Psoas muscle (tissue), 8 donors: ENCODE measurements around the gene OR6C2. TPM values are rescaled to one million over a fixed set of nuclear protein-coding genes. Genes with fewer than 3 reads are reported as not detected.
"Not testable (repeated sequence)": the region's sequence is repeated elsewhere in the genome, so short reads cannot be mapped to it uniquely, and the experiment has no call there.

ENCODE experiments used
- ATAC-seq, 4 donors: fragments of 200-7000 bp; cut with Tn5 transposase; one replicate each; pipeline ENCODE4 v1.9.1; 2020; ENCODE audit warnings: moderate library complexity in 3 of 4, mild to moderate bottlenecking in 2 of 4
- DNase-seq, 2 donors: peaks; one replicate each; pipeline ENCODE4 v3.0.0-alpha.2; 2020
- H3K27ac ChIP-seq: fragments of 200-600 bp; one replicate; pipeline ENCODE4 v1.8.0; 2022
- H3K27me3 ChIP-seq, 3 donors: fragments of 200-600 bp in 1 of 3; one replicate each; pipeline versions ENCODE4 v1.6.1 to v1.8.0; 2013 to 2022; ENCODE audit warnings: low read length in 2 of 3, mild to moderate bottlenecking in 2 of 3, moderate library complexity in 1 of 3; ENCODE audit not compliant: insufficient read depth in 3 of 3
- H3K36me3 ChIP-seq, 2 donors: fragments of 200-600 bp in 1 of 2; one replicate each; pipeline versions ENCODE4 v1.6.1 to v1.8.0; 2013 to 2022; ENCODE audit warnings: low read depth in 1 of 2, mild to moderate bottlenecking in 1 of 2, moderate library complexity in 1 of 2; ENCODE audit not compliant: insufficient read depth in 1 of 2
- H3K4me1 ChIP-seq: fragments of 200-600 bp; one replicate; pipeline ENCODE4 v1.8.0; 2022
- H3K4me3 ChIP-seq: fragments of 200-600 bp; one replicate; pipeline ENCODE4 v1.8.0; 2022; ENCODE audit warnings: mild to moderate bottlenecking
- H3K9me3 ChIP-seq: fragments of 200-600 bp; one replicate; pipeline ENCODE4 v1.8.0; 2022
- CTCF ChIP-seq: fragments of 200-600 bp; IDR thresholded peaks from one replicate; pipeline ENCODE4 v1.8.0; 2022; ENCODE audit warnings: antibody characterized with exemption
- WGBS, 3 donors: extraction: QIAGEN DNeasy Blood & Tissue Kit; methylation state at CpG; one replicate each; pipeline versions ENCODE4 v1.1.6 to v1.1.7; 2013; 5-methylcytosine and 5-hydroxymethylcytosine counted together
- intact Hi-C, 2 donors: fragments of 100-400 bp; cut with DNase I; formaldehyde crosslinking; loops; one replicate each; pipeline versions ENCODE4 v1.11.0 to v1.14.2; 2022
- long read RNA-seq, 2 donors: library from polyadenylated mRNA; unstranded; transcript quantifications; one replicate each; pipeline ENCODE4 v2.0.0, GENCODE V29; 2021
- polyA plus RNA-seq, 3 donors: library from polyadenylated mRNA; stranded (reverse); fragments of 200-250 nt; gene quantifications; one replicate each; pipeline ENCODE4 v1.2.3, GENCODE V29; 2013
- total RNA-seq, 4 donors: library from RNA; stranded (reverse); fragmentation: NEBNext Ultra II Directional in 2 of 4; extraction: Animal tissue kit (Norgen Biotek cat#: 25700) in 2 of 4; gene quantifications; one replicate each; pipeline versions ENCODE4 v1.2.1 to v1.2.4, GENCODE V29; 2021 to 2023
- donor health status: healthy with polysubstance abuse.
- donor health status: DM: no; HTN: no; CAD: no; lungs with moderate emphysema.
- donor health status: Bipolar disorder and iron deficiency.
- donor health status: healthy.
- donor health status: DM: yes; HTN: yes; CAD: no.
- donor health status: DM: no; HTN: no; CAD: no.
- donor health status: DM: no; HTN: no; CAD: no.
- donor health status: DM: yes; HTN: yes; CAD: no.

The OR6C2 gene
- total RNA-seq, result not detected
- not detected for polyA plus RNA-seq
- long read RNA-seq, donor 1, result 0 reads
- long read RNA-seq, donor 2, result 0 reads

- ATAC-seq (no peak), DNase-seq (no peak)
- intact Hi-C loops, result no loop called here
- Histone ChIP-seq H3K9me3 (peaks cover 6% of the 10 kb centered on the region), H3K4me3 (no peak within 1 kb of the TSS), H3K27me3 (no peaks in the 10 kb centered on the region), H3K27ac (no peak within 1 kb of the TSS), H3K36me3 (no peaks in the 10 kb centered on the region), H3K4me1 (no peaks in the 10 kb centered on the region)
- WGBS, 3 donors, result 57 to 64% (median 62%) methylated on average over 2 of the region's 2 CpGs
- TF ChIP-seq CTCF, result no peak
Measured at GRCh38 chr12:55443776-55444175, at the start of gene OR6C2. Gene OR6C2 (plus strand): TSS chr12:55444076. CDS start chr12:55452214, 8,138 bp downstream.

GRCh38 chr12:55396326-55396725 lies 47.5 kb upstream of the OR6C2 start:
- TF ChIP-seq CTCF, result no peak

GRCh38 chr12:55400229-55400628 lies 43.6 kb upstream of the OR6C2 start, which contains the start of gene OR6C65:
Gene OR6C65 (plus strand): TSS chr12:55400529. CDS start chr12:55400529, 0 bp downstream.
- no peaks in the 10 kb centered on the region for H3K4me1 ChIP-seq
- DNase-seq, result no peak
- 89 to 92% (median 91%) methylated on average over 1 of the region's 1 CpG for WGBS, 3 donors
- no peak for TF ChIP-seq CTCF
- intact Hi-C loops, result no loop called here
- no peaks in the 10 kb centered on the region for H3K9me3 ChIP-seq
- H3K27me3 ChIP-seq, result no peaks in the 10 kb centered on the region
- H3K36me3 ChIP-seq, result no peaks in the 10 kb centered on the region
- no peak within 1 kb of the TSS for H3K4me3 ChIP-seq
- H3K27ac ChIP-seq, result no peak within 1 kb of the TSS
- ATAC-seq, result no peak

More at GRCh38 chr12:55396326-55396725, 47.5 kb upstream of the OR6C2 start:
- Histone ChIP-seq H3K27ac (no peak overlapping the region), H3K9me3 (no peaks in the 10 kb centered on the region), H3K36me3 (no peaks in the 10 kb centered on the region), H3K4me1 (no peaks in the 10 kb centered on the region), H3K4me3 (no peak overlapping the region), H3K27me3 (no peaks in the 10 kb centered on the region)
- intact Hi-C loops, result no loop called here
- ATAC-seq, result no peak
- 63 to 78% (median 76%) methylated on average over 1 of the region's 1 CpG for WGBS, 3 donors
- no peak for DNase-seq

- Histone ChIP-seq H3K4me3 (no peak overlapping the region), H3K27me3 (no peaks in the 10 kb centered on the region), H3K4me1 (no peaks in the 10 kb centered on the region), H3K36me3 (no peaks in the 10 kb centered on the region), H3K27ac (no peak overlapping the region), H3K9me3 (no peaks in the 10 kb centered on the region)
- no peak for TF ChIP-seq CTCF
- ATAC-seq (no peak), DNase-seq (no peak)
- intact Hi-C loops, result no loop called here
- 54 to 63% (median 63%) methylated on average over 1 of the region's 1 CpG for WGBS, 3 donors
Measured at GRCh38 chr12:55407866-55408265, 36.0 kb upstream of the OR6C2 start.

- WGBS, 3 donors, result 77 to 100% (median 97%) methylated on average over 1 of the region's 1 CpG
- ATAC-seq, intact Hi-C loops: not testable (repeated sequence)
Measured at GRCh38 chr12:55409133-55409532, 34.7 kb upstream of the OR6C2 start.

GRCh38 chr12:55412138-55412537 lies 31.7 kb upstream of the OR6C2 start:
- intact Hi-C loops, H3K4me3 ChIP-seq, ATAC-seq, DNase-seq, H3K36me3 ChIP-seq, H3K27me3 ChIP-seq, H3K4me1 ChIP-seq, H3K9me3 ChIP-seq, H3K27ac ChIP-seq: not testable (repeated sequence)
- 91 to 96% (median 95%) methylated on average over 15 of the region's 15 CpGs for WGBS, 3 donors

More at GRCh38 chr12:55409133-55409532, 34.7 kb upstream of the OR6C2 start:
- DNase-seq, H3K27ac ChIP-seq, H3K9me3 ChIP-seq, H3K4me1 ChIP-seq, H3K4me3 ChIP-seq, H3K27me3 ChIP-seq, H3K36me3 ChIP-seq: not testable (repeated sequence)

GRCh38 chr12:55413498-55414388 lies 30.1 kb upstream of the OR6C2 start:
- DNase-seq, result not testable (repeated sequence)
- WGBS, 3 donors, result 91 to 93% (median 91%) methylated on average over 5 of the region's 6 CpGs

More at GRCh38 chr12:55413498-55414388, 30.1 kb upstream of the OR6C2 start:
- ATAC-seq, H3K4me1 ChIP-seq, H3K4me3 ChIP-seq, H3K36me3 ChIP-seq, H3K9me3 ChIP-seq, H3K27me3 ChIP-seq, intact Hi-C loops, H3K27ac ChIP-seq: not testable (repeated sequence)
